Glutamatergic neuron (in vitro differentiated cells): ENCODE results near the gene S100A6. TPM values are rescaled to one million over a fixed set of nuclear protein-coding genes. Genes with fewer than 3 reads are reported as not detected.
"Not testable (repeated sequence)": the region's sequence is repeated elsewhere in the genome, so short reads cannot be mapped to it uniquely, and the experiment has no call there.

ENCODE experiments used
- DNase-seq: peaks from one replicate; pipeline ENCODE4 v3.0.0; 2022
- H3K27ac Mint-ChIP-seq: one replicate; pipeline ENCODE4 v1.8.0; 2020; ENCODE audit warnings: mild to moderate bottlenecking, mixed read lengths, inconsistent platforms; ENCODE audit not compliant: unreplicated experiment
- H3K27me3 Mint-ChIP-seq: one replicate; pipeline ENCODE4 v1.8.0; 2020; ENCODE audit warnings: mild to moderate bottlenecking, moderate library complexity, mixed read lengths, inconsistent platforms; ENCODE audit not compliant: unreplicated experiment
- H3K36me3 Mint-ChIP-seq: one replicate; pipeline ENCODE4 v1.8.0; 2020; ENCODE audit warnings: mild to moderate bottlenecking, mixed read lengths, inconsistent platforms; ENCODE audit not compliant: unreplicated experiment
- H3K4me1 Mint-ChIP-seq: one replicate; pipeline ENCODE4 v1.8.0; 2020; ENCODE audit warnings: mild to moderate bottlenecking, low read depth, mixed read lengths, inconsistent platforms; ENCODE audit not compliant: unreplicated experiment
- H3K4me3 Mint-ChIP-seq: one replicate; pipeline ENCODE4 v1.8.0; 2020; ENCODE audit warnings: mild to moderate bottlenecking, mixed read lengths, inconsistent platforms; ENCODE audit not compliant: unreplicated experiment
- H3K9me3 Mint-ChIP-seq: one replicate; pipeline ENCODE4 v1.8.0; 2020; ENCODE audit warnings: mild to moderate bottlenecking, moderate library complexity, mixed read lengths, inconsistent platforms; ENCODE audit not compliant: unreplicated experiment
- CTCF ChIP-seq: fragments of 200-600 bp; sonication (generic); IDR thresholded peaks from one replicate; pipeline ENCODE4 v1.5.0; 2021; ENCODE audit not compliant: partially characterized antibody, unreplicated experiment
- total RNA-seq: library from RNA; stranded (reverse); fragmentation: NEBNext Ultra II Directional; extraction: Animal tissue kit (Norgen Biotek cat#: 25700); gene quantifications from one replicate; pipeline ENCODE4 v1.2.1, GENCODE V29; 2021; ENCODE audit not compliant: unreplicated experiment

S100A6 gene
- total RNA-seq, 1 donor from 2014 or later = 41.9 TPM

- no peak overlapping the region for H3K27ac Mint-ChIP-seq
- H3K36me3 Mint-ChIP-seq = no peaks in the 10 kb centered on the region
Measured at GRCh38 chr1:153578490-153578889, 42.7 kb upstream of the S100A6 start.

GRCh38 chr1:153577624-153578051 lies 41.8 kb upstream of the S100A6 start:
- H3K4me1 Mint-ChIP-seq = peaks cover 4% of the 10 kb centered on the region
- no peak overlapping the region for H3K27ac Mint-ChIP-seq
- no peaks in the 10 kb centered on the region for H3K9me3 Mint-ChIP-seq
- no peaks in the 10 kb centered on the region for H3K36me3 Mint-ChIP-seq
- no peak for DNase-seq
- no peak for TF ChIP-seq CTCF
- H3K4me3 Mint-ChIP-seq = no peak overlapping the region
- H3K27me3 Mint-ChIP-seq = no peaks in the 10 kb centered on the region

More at GRCh38 chr1:153578490-153578889, 42.7 kb upstream of the S100A6 start:
- no peaks in the 10 kb centered on the region for H3K27me3 Mint-ChIP-seq
- no peak for DNase-seq
- TF ChIP-seq CTCF = no peak
- no peak overlapping the region for H3K4me3 Mint-ChIP-seq
- peaks cover 4% of the 10 kb centered on the region for H3K4me1 Mint-ChIP-seq
- H3K9me3 Mint-ChIP-seq = no peaks in the 10 kb centered on the region

GRCh38 chr1:153577138-153577537 lies 41.3 kb upstream of the S100A6 start:
- Mint-ChIP-seq H3K4me1 (peaks cover 4% of the 10 kb centered on the region), H3K36me3 (no peaks in the 10 kb centered on the region), H3K4me3 (no peak overlapping the region), H3K9me3 (no peaks in the 10 kb centered on the region), H3K27ac (no peak overlapping the region), H3K27me3 (no peaks in the 10 kb centered on the region)
- TF ChIP-seq CTCF = no peak
- DNase-seq = no peak

GRCh38 chr1:153575497-153575896 lies 39.7 kb upstream of the S100A6 start:
- H3K4me3 Mint-ChIP-seq, H3K36me3 Mint-ChIP-seq, H3K27me3 Mint-ChIP-seq, DNase-seq, H3K4me1 Mint-ChIP-seq, H3K9me3 Mint-ChIP-seq, H3K27ac Mint-ChIP-seq: not testable (repeated sequence)

GRCh38 chr1:153575081-153575491 lies 39.3 kb upstream of the S100A6 start:
- H3K27me3 Mint-ChIP-seq, H3K9me3 Mint-ChIP-seq, H3K4me1 Mint-ChIP-seq, H3K36me3 Mint-ChIP-seq, H3K4me3 Mint-ChIP-seq, H3K27ac Mint-ChIP-seq, DNase-seq: not testable (repeated sequence)

- H3K36me3 Mint-ChIP-seq = no peaks in the 10 kb centered on the region
- no peak overlapping the region for H3K4me3 Mint-ChIP-seq
- H3K9me3 Mint-ChIP-seq = peaks cover 1% of the 10 kb centered on the region
- H3K4me1 Mint-ChIP-seq = peaks cover 12% of the 10 kb centered on the region
- H3K27me3 Mint-ChIP-seq = no peaks in the 10 kb centered on the region
- no peak for TF ChIP-seq CTCF
- DNase-seq = no peak
- H3K27ac Mint-ChIP-seq = peak overlapping the region; percentile 38
Measured at GRCh38 chr1:153573351-153573750, 37.6 kb upstream of the S100A6 start.
